Effector memory CD8-positive, alpha-beta T cell (primary cell): Measurements from ENCODE around the gene UPK3B.
"Not testable (repeated sequence)": the region's sequence is repeated elsewhere in the genome, so short reads cannot be mapped to it uniquely, and the experiment has no call there.

Experiments
- ATAC-seq: fragments of 150-1000 bp; cut with Tn5 transposase; replicated peaks from 2 replicates; pipeline ENCODE4 v1.10.0; 2021; ENCODE audit warnings: mild to moderate bottlenecking, moderate library complexity
- DNase-seq, 3 experiments: peaks; one replicate each; pipeline ENCODE4 v3.0.0; 2021
- H3K27ac Mint-ChIP-seq, 2 donors: one replicate each; pipeline ENCODE4 v1.8.0; 2022; ENCODE audit warnings: mild to moderate bottlenecking in 2 of 2, mixed read lengths in 2 of 2, moderate library complexity in 2 of 2
- H3K27me3 Mint-ChIP-seq, 2 donors: one replicate each; pipeline ENCODE4 v1.8.0; 2022; ENCODE audit warnings: mixed read lengths in 2 of 2
- H3K36me3 Mint-ChIP-seq: one replicate; pipeline ENCODE4 v1.8.0; 2022; ENCODE audit warnings: mild to moderate bottlenecking, moderate library complexity, mixed read lengths; ENCODE audit not compliant: insufficient read depth
- H3K4me1 Mint-ChIP-seq, 2 donors: one replicate each; pipeline ENCODE4 v1.8.0; 2022; ENCODE audit warnings: low read depth in 2 of 2, mixed read lengths in 2 of 2
- H3K4me3 Mint-ChIP-seq, 2 donors: one replicate each; pipeline ENCODE4 v1.8.0; 2022; ENCODE audit warnings: mild to moderate bottlenecking in 2 of 2, mixed read lengths in 2 of 2, moderate library complexity in 2 of 2
- H3K9me3 Mint-ChIP-seq, 2 donors: one replicate each; pipeline ENCODE4 v1.8.0; 2022; ENCODE audit warnings: mixed read lengths in 2 of 2

Gene UPK3B

GRCh38 chr7:76502224-76502623 lies 8.1 kb upstream of the UPK3B start:
- not testable (repeated sequence) for H3K27me3 Mint-ChIP-seq, H3K4me1 Mint-ChIP-seq, ATAC-seq, DNase-seq, H3K27ac Mint-ChIP-seq, H3K4me3 Mint-ChIP-seq, H3K36me3 Mint-ChIP-seq, H3K9me3 Mint-ChIP-seq

GRCh38 chr7:76502836-76503235 lies 7.5 kb upstream of the UPK3B start:
- not testable (repeated sequence) for H3K27ac Mint-ChIP-seq, H3K36me3 Mint-ChIP-seq, H3K27me3 Mint-ChIP-seq, H3K4me1 Mint-ChIP-seq, DNase-seq, ATAC-seq, H3K4me3 Mint-ChIP-seq, H3K9me3 Mint-ChIP-seq

GRCh38 chr7:76503244-76503643 lies 7.1 kb upstream of the UPK3B start:
- not testable (repeated sequence) for H3K4me1 Mint-ChIP-seq, H3K9me3 Mint-ChIP-seq, H3K4me3 Mint-ChIP-seq, H3K36me3 Mint-ChIP-seq, H3K27me3 Mint-ChIP-seq, H3K27ac Mint-ChIP-seq, DNase-seq, ATAC-seq

- H3K9me3 Mint-ChIP-seq, ATAC-seq, H3K27me3 Mint-ChIP-seq, DNase-seq, H3K36me3 Mint-ChIP-seq, H3K4me3 Mint-ChIP-seq, H3K4me1 Mint-ChIP-seq: not testable (repeated sequence)
- peak overlapping the region in 1 of 2 donors; percentile 62 for H3K27ac Mint-ChIP-seq
These were observed 5.8 kb upstream of the UPK3B start for GRCh38 chr7:76504351-76505167.

GRCh38 chr7:76505168-76506080 lies 4.9 kb upstream of the UPK3B start:
- no peak for DNase-seq
- Mint-ChIP-seq H3K9me3 (no peaks in the 10 kb centered on the region), H3K36me3 (peaks cover 6% of the 10 kb centered on the region), H3K4me1 (peaks cover 3 to 6% of the 10 kb centered on the region in 2 donors), H3K27me3 (no peaks in the 10 kb centered on the region), H3K27ac (peak overlapping the region in 1 of 2 donors; percentile 62), H3K4me3 (no peak overlapping the region)
- ATAC-seq = no peak

GRCh38 chr7:76506081-76506440 lies 4.3 kb upstream of the UPK3B start:
- ATAC-seq = no peak
- Mint-ChIP-seq H3K27ac (no peak overlapping the region), H3K4me3 (no peak overlapping the region), H3K27me3 (no peaks in the 10 kb centered on the region), H3K36me3 (peaks cover 6% of the 10 kb centered on the region), H3K4me1 (peaks cover 3 to 6% of the 10 kb centered on the region in 2 donors), H3K9me3 (no peaks in the 10 kb centered on the region)
- DNase-seq = no peak

GRCh38 chr7:76506643-76507042 lies 3.7 kb upstream of the UPK3B start:
- not testable (repeated sequence) for H3K36me3 Mint-ChIP-seq, H3K27ac Mint-ChIP-seq, H3K4me1 Mint-ChIP-seq, H3K27me3 Mint-ChIP-seq, ATAC-seq, H3K4me3 Mint-ChIP-seq, H3K9me3 Mint-ChIP-seq, DNase-seq

GRCh38 chr7:76507723-76508406 lies 2.5 kb upstream of the UPK3B start:
- H3K9me3 Mint-ChIP-seq = no peaks in the 10 kb centered on the region
- no peak overlapping the region for H3K27ac Mint-ChIP-seq
- ATAC-seq = peak; percentile 48
- peaks cover 3% of the 10 kb centered on the region in 2 donors for H3K4me1 Mint-ChIP-seq
- no peak for DNase-seq
- H3K27me3 Mint-ChIP-seq = no peaks in the 10 kb centered on the region
- H3K4me3 Mint-ChIP-seq = no peak overlapping the region
- H3K36me3 Mint-ChIP-seq = no peaks in the 10 kb centered on the region

GRCh38 chr7:76511200-76511910 lies 1.0 kb downstream of the UPK3B start:
- H3K4me3 Mint-ChIP-seq, H3K27ac Mint-ChIP-seq, DNase-seq, H3K36me3 Mint-ChIP-seq, H3K9me3 Mint-ChIP-seq, H3K27me3 Mint-ChIP-seq, ATAC-seq, H3K4me1 Mint-ChIP-seq: not testable (repeated sequence)

GRCh38 chr7:76511911-76512885 lies 1.8 kb downstream of the UPK3B start:
- H3K27ac Mint-ChIP-seq, H3K36me3 Mint-ChIP-seq, H3K27me3 Mint-ChIP-seq, H3K9me3 Mint-ChIP-seq, H3K4me3 Mint-ChIP-seq, ATAC-seq, DNase-seq, H3K4me1 Mint-ChIP-seq: not testable (repeated sequence)

GRCh38 chr7:76512941-76513816 lies 2.8 kb downstream of the UPK3B start:
- DNase-seq = peak in 1 of 3 experiments; percentile 0
- no peak for ATAC-seq
- no peaks in the 10 kb centered on the region for H3K9me3 Mint-ChIP-seq

More at GRCh38 chr7:76512941-76513816, 2.8 kb downstream of the UPK3B start:
- H3K4me3 Mint-ChIP-seq = no peak overlapping the region
- H3K4me1 Mint-ChIP-seq = peaks cover 0 to 3% of the 10 kb centered on the region in 2 donors
- no peaks in the 10 kb centered on the region for H3K36me3 Mint-ChIP-seq
- H3K27ac Mint-ChIP-seq = no peak overlapping the region
- no peaks in the 10 kb centered on the region for H3K27me3 Mint-ChIP-seq
